Coronary artery (tissue), 2 donors: Measurements from ENCODE around the gene RAP1A.

Experiments used
- DNase-seq: peaks from one replicate; pipeline ENCODE4 v3.0.0-alpha.2; 2017; ENCODE audit warnings: low spot score
- H3K27ac ChIP-seq, 2 donors: fragments of 200-600 bp; sonication (generic); one replicate each; pipeline ENCODE4 v1.5.1; 2016 to 2019
- H3K4me3 ChIP-seq: fragments of 200-600 bp; sonication (generic); 2 replicates; pipeline ENCODE4 v1.5.1; 2016; ENCODE audit warnings: mild to moderate bottlenecking, moderate library complexity
- CTCF ChIP-seq: fragments of 200-600 bp; sonication (generic); IDR thresholded peaks from one replicate; pipeline ENCODE4 v1.5.1; 2019; ENCODE audit warnings: antibody characterized with exemption

RAP1A gene

GRCh38 chr1:111618961-111619634, 491 bp upstream of the RAP1A start:
- no peak for DNase-seq
- H3K4me3 ChIP-seq = peak overlapping the region; percentile 75
- no peak for TF ChIP-seq CTCF
- H3K27ac ChIP-seq = peak overlapping the region; percentile 95 to 98

- DNase-seq = no peak
- peak overlapping the region; percentile 75 for H3K4me3 ChIP-seq
- TF ChIP-seq CTCF = no peak
- H3K27ac ChIP-seq = peak overlapping the region; percentile 95 to 98
These were observed 917 bp downstream of the RAP1A start for GRCh38 chr1:111620441-111620971.

GRCh38 chr1:111621050-111621449, 1.5 kb downstream of the RAP1A start:
- peak overlapping the region; percentile 75 for H3K4me3 ChIP-seq
- DNase-seq = no peak

GRCh38 chr1:111622166-111622565, 2.6 kb downstream of the RAP1A start:
- H3K4me3 ChIP-seq = peak overlapping the region; percentile 75
- no peak for TF ChIP-seq CTCF
- H3K27ac ChIP-seq = peak overlapping the region; percentile 24 to 46
- DNase-seq = no peak

More at GRCh38 chr1:111621050-111621449, 1.5 kb downstream of the RAP1A start:
- TF ChIP-seq CTCF = no peak
- H3K27ac ChIP-seq = peak overlapping the region; percentile 95 to 98

- no peak for DNase-seq
- Histone ChIP-seq H3K27ac (no peak overlapping the region), H3K4me3 (no peak overlapping the region)
- no peak for TF ChIP-seq CTCF
These were observed 4.8 kb downstream of the RAP1A start for GRCh38 chr1:111624382-111624781.

- no peak overlapping the region for H3K27ac ChIP-seq
- TF ChIP-seq CTCF = no peak
- no peak overlapping the region for H3K4me3 ChIP-seq
- no peak for DNase-seq
These were observed 5.7 kb downstream of the RAP1A start for GRCh38 chr1:111625276-111625675.

GRCh38 chr1:111628153-111628552, 8.6 kb downstream of the RAP1A start:
- TF ChIP-seq CTCF = no peak
- peak overlapping the region in 1 of 2 donors; percentile 21 for H3K27ac ChIP-seq
- no peak overlapping the region for H3K4me3 ChIP-seq
- no peak for DNase-seq
